ENCODE data around the gene CGB5. TPM values are rescaled to one million over a fixed set of nuclear protein-coding genes. Genes with fewer than 3 reads are reported as not detected.
"Not testable (repeated sequence)": the region's sequence is repeated elsewhere in the genome, so short reads cannot be mapped to it uniquely, and the experiment has no call there.

The CGB5 gene
- total and polyA plus RNA-seq, 7 experiments from 2014 or later = not detected

DNA sequence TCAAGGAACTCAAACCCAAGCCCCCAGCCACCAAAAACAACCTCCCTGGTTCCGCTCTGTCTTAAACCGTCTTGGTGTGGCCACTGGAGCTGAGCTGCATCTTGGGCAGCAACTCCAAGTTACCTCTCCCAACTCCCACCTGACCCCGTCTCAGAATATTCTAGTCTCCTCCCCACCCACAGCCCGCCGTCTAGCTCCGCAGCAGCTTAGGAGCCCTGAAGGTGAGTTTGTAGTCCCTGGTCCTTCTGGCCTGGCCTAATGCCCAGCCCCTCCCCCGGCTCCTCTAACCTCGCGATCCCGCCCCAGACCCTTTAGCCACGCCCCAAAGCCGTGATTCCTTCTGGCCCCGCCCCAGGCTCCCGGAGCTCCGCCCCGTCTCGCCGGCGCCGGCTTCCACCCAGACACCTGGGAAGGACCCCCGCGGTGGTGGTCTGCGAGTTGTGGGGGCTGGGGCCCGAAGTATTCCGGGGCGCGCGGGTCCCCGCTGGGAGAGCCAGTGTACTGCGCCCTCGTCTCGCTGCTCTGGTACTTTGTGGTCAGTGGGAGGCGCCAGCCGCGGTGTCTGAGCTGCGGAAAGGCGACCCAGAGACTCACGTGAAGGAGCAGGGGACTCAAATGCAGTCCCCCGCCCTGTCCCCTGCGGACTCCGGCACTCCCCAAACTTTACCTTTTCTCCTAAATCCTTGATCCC, 24.3 kb upstream of the CGB5 start:
- Histone ChIP-seq H3K36me3 (ENCODE audit: control insufficient read depth in 2 of 3, insufficient read depth in 3 of 3, low read length in 3 of 3) (peaks cover 0 to 13% (median 0%) of the 10 kb centered on the region in 3 experiments), H3K27ac (ENCODE audit: low read depth, low read length) (no peak overlapping the region), H3K9me3 (ENCODE audit: control insufficient read depth in 2 of 3, low read length in 3 of 3) (no peaks in the 10 kb centered on the region), H3K4me1 (ENCODE audit: control insufficient read depth in 2 of 2, insufficient read depth in 2 of 2, low read length in 2 of 2) (peaks cover 0 to 4% of the 10 kb centered on the region in 2 donors), H3K4me3 (ENCODE audit: low read length) (peak overlapping the region; percentile 76), H3K27me3 (ENCODE audit: control insufficient read depth in 2 of 2, insufficient read depth in 2 of 2, low read length in 2 of 2) (no peaks in the 10 kb centered on the region)
- H3K36me3 Mint-ChIP-seq = peaks cover 0 to 1% (median 0%) of the 10 kb centered on the region in 5 donors
- no peaks in the 10 kb centered on the region for H3K9me3 Mint-ChIP-seq
- DNase-seq (peak; percentile 33 to 76 (median 55)), ATAC-seq (peak; percentile 65)
- H3K4me3 Mint-ChIP-seq = peak overlapping the region; percentile 78 to 95 (median 90)
- H3K27ac Mint-ChIP-seq = peak overlapping the region in 7 of 9 donors; percentile 36 to 81 (median 66)
- POLR2A ChIA-PET = interaction anchor here (1.1 kb wide), 1 partner anchor 26 kb away, joined by 6 read pairs; the partner anchor contains the start of genes GYS1 and RUVBL2
- CTCF ChIA-PET = interaction anchor here (0.7 to 2.6 kb wide), 2 partner anchors 9 to 19 kb away, joined by 3 to 11 read pairs; no protein-coding TSS in a partner anchor
- H3K27me3 Mint-ChIP-seq = peaks cover 0 to 22% (median 0%) of the 10 kb centered on the region in 5 donors
- H3K4me1 Mint-ChIP-seq = peaks cover 7 to 22% (median 18%) of the 10 kb centered on the region in 7 donors
- intact Hi-C loops (cut with micrococcal nuclease) = loop anchor here (2.0 to 5.0 kb wide), 3 partner anchors 27 to 128 kb away; partner anchors contain the start of genes GYS1 (in 2 of the 2), RUVBL2 (in 2 of the 2) and CGB7 (in 1 of the 2)

DNA sequence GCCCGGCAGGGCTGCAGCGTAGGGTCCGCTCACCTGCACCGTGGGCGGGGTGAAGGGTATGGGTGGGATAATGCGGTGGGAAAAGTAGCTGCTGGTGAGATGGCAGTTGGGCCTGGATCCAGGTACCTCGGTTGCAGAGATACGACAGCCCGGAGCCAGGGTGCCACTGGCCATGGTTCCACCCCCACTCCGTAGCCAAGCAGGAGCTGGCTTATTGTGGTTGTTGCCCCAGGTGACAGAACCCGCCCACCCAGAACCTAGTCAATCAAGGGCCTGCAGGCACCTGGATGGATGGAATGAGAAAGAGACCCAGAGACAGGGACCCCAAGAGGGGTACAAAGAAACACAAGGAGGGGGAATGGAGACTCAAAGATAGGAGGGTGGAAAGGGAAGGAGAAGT, 23.3 kb upstream of the CGB5 start:
- peak overlapping the region in 5 of 10 donors; percentile 78 to 95 (median 89) for H3K4me3 Mint-ChIP-seq
- H3K9me3 Mint-ChIP-seq = no peaks in the 10 kb centered on the region
- POLR2A ChIA-PET = no interaction called here
- peak overlapping the region in 1 of 9 donors; percentile 32 for H3K27ac Mint-ChIP-seq
- intact Hi-C loops (cut with micrococcal nuclease) = no loop called here
- Histone ChIP-seq H3K9me3 (ENCODE audit: control insufficient read depth in 2 of 3, low read length in 3 of 3) (no peaks in the 10 kb centered on the region), H3K27me3 (ENCODE audit: control insufficient read depth in 2 of 2, insufficient read depth in 2 of 2, low read length in 2 of 2) (no peaks in the 10 kb centered on the region), H3K4me1 (ENCODE audit: control insufficient read depth in 2 of 2, insufficient read depth in 2 of 2, low read length in 2 of 2) (peaks cover 0 to 4% of the 10 kb centered on the region in 2 donors), H3K27ac (ENCODE audit: low read depth, low read length) (no peak overlapping the region), H3K4me3 (ENCODE audit: low read length) (no peak overlapping the region), H3K36me3 (ENCODE audit: control insufficient read depth in 2 of 3, insufficient read depth in 3 of 3, low read length in 3 of 3) (peaks cover 0 to 6% (median 0%) of the 10 kb centered on the region in 3 experiments)
- peaks cover 7 to 22% (median 18%) of the 10 kb centered on the region in 7 donors for H3K4me1 Mint-ChIP-seq
- DNase-seq = no peak
- no peaks in the 10 kb centered on the region for H3K36me3 Mint-ChIP-seq
- CTCF ChIA-PET = interaction anchor here (0.7 kb wide), 1 partner anchor 9 kb away, joined by 3 read pairs; no protein-coding TSS in a partner anchor
- ATAC-seq = no peak
- peaks cover 0 to 22% (median 0%) of the 10 kb centered on the region in 5 donors for H3K27me3 Mint-ChIP-seq

DNA sequence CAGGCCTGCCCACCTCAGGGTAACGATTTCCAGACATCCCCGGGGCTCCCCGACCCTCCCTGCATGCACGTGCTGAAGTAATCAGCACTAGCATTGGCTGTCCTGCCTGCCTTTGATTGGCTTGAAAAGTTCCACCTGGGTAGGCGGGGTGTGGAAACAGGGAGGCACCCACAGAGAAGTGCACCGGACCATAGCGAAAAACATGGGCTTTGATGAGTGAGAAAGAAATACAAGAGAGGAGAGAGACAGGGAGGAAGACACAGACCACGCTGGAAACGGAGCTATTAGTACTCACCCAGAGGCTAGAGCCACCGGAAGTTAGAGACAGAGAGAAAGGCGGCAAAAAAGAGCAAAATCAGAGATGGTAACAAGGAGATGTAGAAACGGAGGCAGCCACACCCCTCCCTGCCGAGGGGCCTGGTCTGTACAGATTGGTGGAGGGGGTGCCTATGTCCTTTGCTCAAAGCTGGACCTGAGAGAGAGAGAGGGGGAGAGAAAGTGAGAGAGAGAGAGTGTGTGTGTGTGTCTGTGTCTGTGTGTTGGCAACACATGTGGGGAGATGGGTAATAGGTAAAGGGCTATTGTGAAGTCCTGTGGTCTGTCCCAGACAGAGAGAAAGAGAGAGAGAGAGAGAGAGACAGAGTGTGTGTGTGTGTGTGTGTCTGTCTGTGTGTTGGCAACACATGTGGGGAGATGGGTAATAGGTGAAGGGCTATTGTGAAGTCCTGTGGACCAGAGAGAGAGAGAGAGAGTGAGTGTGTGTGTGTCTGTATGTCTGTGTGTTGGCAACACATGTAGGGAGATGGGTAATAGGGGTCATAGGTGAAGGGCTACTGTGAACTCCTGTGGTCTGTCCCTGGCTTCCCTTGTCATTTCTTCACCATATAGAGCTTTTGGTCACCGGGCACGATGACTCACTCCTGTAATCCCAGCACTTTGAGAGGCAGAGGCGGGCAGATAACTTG, 22.4 kb upstream of the CGB5 start:
- peaks cover 0 to 22% (median 0%) of the 10 kb centered on the region in 5 donors for H3K27me3 Mint-ChIP-seq
- peaks cover 7 to 22% (median 18%) of the 10 kb centered on the region in 7 donors for H3K4me1 Mint-ChIP-seq
- H3K4me3 ChIP-seq (ENCODE audit: low read length) = no peak overlapping the region
- DNase-seq = no peak
- no peaks in the 10 kb centered on the region for H3K9me3 ChIP-seq (ENCODE audit: control insufficient read depth in 2 of 3, low read length in 3 of 3)
- no peak overlapping the region for H3K4me3 Mint-ChIP-seq
- ATAC-seq = no peak
- H3K36me3 Mint-ChIP-seq = no peaks in the 10 kb centered on the region
- CTCF ChIA-PET = interaction anchor here (0.6 to 1.0 kb wide), 2 partner anchors 22 to 453 kb away, joined by 3 to 4 read pairs; partner anchors contain the start of gene FLT3LG
- H3K4me1 ChIP-seq (ENCODE audit: control insufficient read depth in 2 of 2, insufficient read depth in 2 of 2, low read length in 2 of 2) = peaks cover 0 to 4% of the 10 kb centered on the region in 2 donors
- peak overlapping the region in 2 of 9 donors; percentile 32 to 55 for H3K27ac Mint-ChIP-seq
- POLR2A ChIA-PET = interaction anchor here (1.4 kb wide), 1 partner anchor 28 kb away, joined by 3 read pairs; the partner anchor contains the start of gene GYS1
- no peaks in the 10 kb centered on the region for H3K27me3 ChIP-seq (ENCODE audit: control insufficient read depth in 2 of 2, insufficient read depth in 2 of 2, low read length in 2 of 2)
- intact Hi-C loops (cut with micrococcal nuclease) = no loop called here
- no peak overlapping the region for H3K27ac ChIP-seq (ENCODE audit: low read depth, low read length)
- no peaks in the 10 kb centered on the region for H3K9me3 Mint-ChIP-seq
- no peaks in the 10 kb centered on the region for H3K36me3 ChIP-seq (ENCODE audit: control insufficient read depth in 2 of 3, insufficient read depth in 3 of 3, low read length in 3 of 3)

DNA sequence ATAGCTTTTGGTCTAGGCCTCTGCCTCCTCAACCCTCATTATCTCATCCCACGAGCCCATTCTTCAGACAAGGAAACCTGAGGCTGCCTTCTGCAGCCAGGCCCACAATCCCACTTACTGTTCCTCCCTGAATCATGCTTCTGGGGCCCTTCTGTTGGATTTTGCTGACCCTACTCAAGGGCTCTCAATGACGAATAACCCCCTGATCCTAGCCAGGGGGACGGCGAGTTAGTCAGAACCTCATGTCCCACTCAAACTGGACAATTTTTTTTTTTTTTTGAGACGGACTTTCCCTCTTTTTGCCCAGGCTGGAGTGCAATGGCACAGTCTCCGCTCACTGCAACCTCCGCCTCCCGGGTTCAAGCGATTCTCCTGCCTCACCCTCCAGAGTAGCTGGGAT, 21.5 kb upstream of the CGB5 start:
- Mint-ChIP-seq H3K4me3 (peak overlapping the region in 1 of 10 donors; percentile 7), H3K27ac (no peak overlapping the region), H3K4me1 (peaks cover 7 to 21% (median 16%) of the 10 kb centered on the region in 7 donors), H3K9me3 (no peaks in the 10 kb centered on the region), H3K36me3 (no peaks in the 10 kb centered on the region), H3K27me3 (peaks cover 0 to 22% (median 0%) of the 10 kb centered on the region in 5 donors)
- DNase-seq = no peak
- no peak for ATAC-seq
- intact Hi-C loops (cut with micrococcal nuclease) = no loop called here
- ChIA-PET POLR2A (interaction anchor here (0.6 to 1.4 kb wide), 2 partner anchors 29 to 63 kb away, joined by 3 to 5 read pairs; partner anchors contain the start of gene GYS1), CTCF (interaction anchor here (1.0 kb wide), 1 partner anchor 23 kb away, joined by 3 read pairs; no protein-coding TSS in a partner anchor)
- Histone ChIP-seq H3K36me3 (ENCODE audit: control insufficient read depth in 2 of 3, insufficient read depth in 3 of 3, low read length in 3 of 3) (no peaks in the 10 kb centered on the region), H3K4me1 (ENCODE audit: control insufficient read depth in 2 of 2, insufficient read depth in 2 of 2, low read length in 2 of 2) (peaks cover 0 to 4% of the 10 kb centered on the region in 2 donors), H3K9me3 (ENCODE audit: control insufficient read depth in 2 of 3, low read length in 3 of 3) (no peaks in the 10 kb centered on the region), H3K4me3 (ENCODE audit: low read length) (no peak overlapping the region), H3K27ac (ENCODE audit: low read depth, low read length) (no peak overlapping the region), H3K27me3 (ENCODE audit: control insufficient read depth in 2 of 2, insufficient read depth in 2 of 2, low read length in 2 of 2) (no peaks in the 10 kb centered on the region)

DNA sequence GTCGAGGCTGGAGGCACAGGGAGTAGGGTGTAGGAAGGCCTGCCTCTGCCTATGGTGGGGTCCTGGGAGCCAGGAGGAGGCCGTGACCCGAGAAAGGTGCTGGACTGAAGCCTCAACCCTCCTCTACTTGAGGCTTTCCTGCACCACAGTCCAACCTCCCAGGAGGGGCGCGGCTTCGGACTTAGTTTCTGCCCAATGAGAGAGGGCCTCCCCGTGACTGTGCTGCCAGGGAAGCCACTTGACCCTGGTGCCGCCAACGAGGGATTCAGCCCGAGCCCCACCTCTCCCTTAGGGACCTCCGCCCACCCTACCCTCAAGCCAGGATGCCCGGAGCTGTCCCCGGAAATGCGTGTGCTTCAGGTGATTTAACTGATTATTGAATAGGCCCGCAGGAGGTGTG, 19.4 kb upstream of the CGB5 start, which contains the start of gene CGB3:
TSS of gene CGB3 (minus strand) at position 101 of the 400 bp plus-strand sequence. CDS start 362 bp downstream, outside the sequence.
- H3K9me3 Mint-ChIP-seq; H3K27me3 ChIP-seq (ENCODE audit: control insufficient read depth in 2 of 2, insufficient read depth in 2 of 2, low read length in 2 of 2); H3K9me3 ChIP-seq (ENCODE audit: control insufficient read depth in 2 of 3, low read length in 3 of 3); H3K27ac Mint-ChIP-seq; H3K4me3 ChIP-seq (ENCODE audit: low read length); POLR2A ChIA-PET; ATAC-seq; DNase-seq; H3K27ac ChIP-seq (ENCODE audit: low read depth, low read length); H3K4me3 Mint-ChIP-seq; H3K36me3 ChIP-seq (ENCODE audit: control insufficient read depth in 2 of 3, insufficient read depth in 3 of 3, low read length in 3 of 3); H3K36me3 Mint-ChIP-seq; CTCF ChIA-PET; intact Hi-C loops (cut with micrococcal nuclease); H3K4me1 ChIP-seq (ENCODE audit: control insufficient read depth in 2 of 2, insufficient read depth in 2 of 2, low read length in 2 of 2): not testable (repeated sequence)
- Mint-ChIP-seq H3K27me3 (peaks cover 0 to 12% (median 0%) of the 10 kb centered on the region in 5 donors), H3K4me1 (peaks cover 7 to 13% (median 9%) of the 10 kb centered on the region in 7 donors)

DNA sequence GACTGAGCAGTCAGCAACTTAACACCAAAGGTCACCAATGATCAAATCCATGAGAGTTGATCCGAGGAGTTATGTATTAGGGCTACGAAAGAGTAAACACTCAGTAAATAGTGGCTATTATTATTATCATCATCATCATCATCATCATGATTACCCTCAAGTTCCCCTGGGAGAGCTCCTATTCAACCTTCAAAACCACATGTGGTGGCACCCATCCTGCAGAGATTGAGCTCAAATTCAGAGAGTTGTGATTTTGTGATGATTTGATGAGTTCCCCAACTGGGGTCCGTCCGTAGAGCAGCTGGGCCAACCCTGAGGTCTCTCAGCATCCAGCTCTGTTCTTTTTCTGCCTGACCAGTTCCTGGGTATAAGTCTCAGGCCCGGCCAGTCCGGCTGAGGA, 18.6 kb upstream of the CGB5 start:
- H3K27ac ChIP-seq (ENCODE audit: low read depth, low read length); H3K4me3 ChIP-seq (ENCODE audit: low read length); H3K4me3 Mint-ChIP-seq; H3K36me3 Mint-ChIP-seq; intact Hi-C loops (cut with micrococcal nuclease); ATAC-seq; H3K9me3 Mint-ChIP-seq; H3K36me3 ChIP-seq (ENCODE audit: control insufficient read depth in 2 of 3, insufficient read depth in 3 of 3, low read length in 3 of 3); H3K27ac Mint-ChIP-seq; CTCF ChIA-PET; H3K9me3 ChIP-seq (ENCODE audit: control insufficient read depth in 2 of 3, low read length in 3 of 3); H3K4me1 ChIP-seq (ENCODE audit: control insufficient read depth in 2 of 2, insufficient read depth in 2 of 2, low read length in 2 of 2); POLR2A ChIA-PET; H3K27me3 ChIP-seq (ENCODE audit: control insufficient read depth in 2 of 2, insufficient read depth in 2 of 2, low read length in 2 of 2); DNase-seq; H3K4me1 Mint-ChIP-seq: not testable (repeated sequence)
- peaks cover 0 to 11% (median 0%) of the 10 kb centered on the region in 5 donors for H3K27me3 Mint-ChIP-seq

All from naive thymus-derived CD4-positive, alpha-beta T cell (primary cell).